SK-N-SH treated with all-trans-retinoic acid at 6 μM for 48 hours (cell line): ENCODE results near the gene MAPK7.

Experiments
- ATAC-seq: fragments of 200-7000 bp; cut with Tn5 transposase; 3 replicates; pipeline ENCODE4 v1.9.1; 2020; ENCODE audit warnings: mild to moderate bottlenecking, moderate library complexity
- ARNTL ChIP-seq: fragments of 450-650 bp; formaldehyde crosslinking; IDR thresholded peaks from 2 replicates; pipeline ENCODE4 v1.5.0; 2020; ENCODE audit warnings: low read depth, mild to moderate bottlenecking, moderate library complexity, borderline replicate concordance
- BACH2 ChIP-seq: fragments of 250-450 bp; sonication (Bioruptor Pico); IDR thresholded peaks from 2 replicates; pipeline ENCODE4 v1.9.0; 2021; ENCODE audit warnings: mild to moderate bottlenecking, borderline replicate concordance
- CSDC2 ChIP-seq: fragments of 250-450 bp; sonication (Bioruptor Pico); IDR thresholded peaks from 2 replicates; pipeline ENCODE4 v1.5.0; 2020; ENCODE audit warnings: mild to moderate bottlenecking, moderate library complexity
- ISL1 ChIP-seq: fragments of 250-450 bp; sonication (Bioruptor Pico); IDR thresholded peaks from 2 replicates; pipeline ENCODE4 v2.1.2; 2022; ENCODE audit warnings: mild to moderate bottlenecking, moderate library complexity
- OSR1 ChIP-seq: fragments of 250-450 bp; sonication (Bioruptor Pico); IDR thresholded peaks from 2 replicates; pipeline ENCODE4 v1.8.0; 2022; ENCODE audit warnings: moderate library complexity, mild to moderate bottlenecking, inconsistent platforms
- PPARA ChIP-seq: fragments of 250-450 bp; sonication (Bioruptor Pico); IDR thresholded peaks from 2 replicates; pipeline ENCODE4 v1.5.0; 2020; ENCODE audit warnings: mild to moderate bottlenecking, borderline replicate concordance
- RARB ChIP-seq: fragments of 250-450 bp; sonication (Bioruptor Pico); IDR thresholded peaks from 2 replicates; pipeline ENCODE4 v1.8.0; 2021; ENCODE audit warnings: mild to moderate bottlenecking, moderate library complexity
- SNAI2 ChIP-seq: fragments of 250-450 bp; sonication (Bioruptor Pico); IDR thresholded peaks from 2 replicates; pipeline ENCODE4 v1.5.0; 2020; ENCODE audit warnings: mild to moderate bottlenecking, moderate library complexity
- TCF4 ChIP-seq: fragments of 250-450 bp; sonication (Bioruptor Pico); IDR thresholded peaks from 2 replicates; pipeline ENCODE4 v1.8.0; 2021; ENCODE audit warnings: mild to moderate bottlenecking, moderate library complexity, borderline replicate concordance
- TOX ChIP-seq: fragments of 250-450 bp; sonication (Bioruptor Pico); IDR thresholded peaks from 2 replicates; pipeline ENCODE4 v1.8.0; 2021; ENCODE audit warnings: mild to moderate bottlenecking, moderate library complexity, borderline replicate concordance
- ZC3H10 ChIP-seq: fragments of 250-450 bp; sonication (Bioruptor Pico); IDR thresholded peaks from 2 replicates; pipeline ENCODE4 v1.5.1; 2021; ENCODE audit warnings: mild to moderate bottlenecking, moderate library complexity
- ZFP3 ChIP-seq: fragments of 250-450 bp; sonication (Bioruptor Pico); IDR thresholded peaks from 2 replicates; pipeline ENCODE4 v1.5.0; 2020; ENCODE audit warnings: mild to moderate bottlenecking, moderate library complexity
- ZFP30 ChIP-seq: fragments of 450-650 bp; formaldehyde crosslinking; IDR thresholded peaks from 2 replicates; pipeline ENCODE4 v1.5.0; 2022; ENCODE audit warnings: mild to moderate bottlenecking, moderate library complexity
- ZNF565 ChIP-seq: fragments of 450-650 bp; formaldehyde crosslinking; conservative IDR thresholded peaks from 2 replicates; pipeline ENCODE4 v1.5.0; 2020; ENCODE audit warnings: low read depth, mild to moderate bottlenecking, moderate library complexity
- ZNF70 ChIP-seq: fragments of 450-650 bp; formaldehyde crosslinking; IDR thresholded peaks from 2 replicates; pipeline ENCODE4 v1.5.0; 2020; ENCODE audit warnings: mild to moderate bottlenecking, moderate library complexity
- ZNF8 ChIP-seq: fragments of 450-650 bp; formaldehyde crosslinking; IDR thresholded peaks from 2 replicates; pipeline ENCODE4 v1.5.0; 2020; ENCODE audit warnings: mild to moderate bottlenecking, moderate library complexity
- TF ChIP-seq, protein P1 (sequence below): fragments of 250-450 bp; sonication (Bioruptor Pico); IDR thresholded peaks from 2 replicates; pipeline ENCODE4 v1.8.0; 2021; ENCODE audit warnings: low read depth, mild to moderate bottlenecking, moderate library complexity, borderline replicate concordance
- TF ChIP-seq, protein P2 (sequence below): fragments of 250-450 bp; sonication (Bioruptor Pico); IDR thresholded peaks from 2 replicates; pipeline ENCODE4 v1.5.1; 2021; ENCODE audit warnings: mild to moderate bottlenecking, moderate library complexity
- TF ChIP-seq, protein P3 (sequence below): fragments of 250-450 bp; sonication (Bioruptor Pico); IDR thresholded peaks from 2 replicates; pipeline ENCODE4 v1.5.0; 2020; ENCODE audit warnings: mild to moderate bottlenecking, moderate library complexity

MAPK7 gene

DNA sequence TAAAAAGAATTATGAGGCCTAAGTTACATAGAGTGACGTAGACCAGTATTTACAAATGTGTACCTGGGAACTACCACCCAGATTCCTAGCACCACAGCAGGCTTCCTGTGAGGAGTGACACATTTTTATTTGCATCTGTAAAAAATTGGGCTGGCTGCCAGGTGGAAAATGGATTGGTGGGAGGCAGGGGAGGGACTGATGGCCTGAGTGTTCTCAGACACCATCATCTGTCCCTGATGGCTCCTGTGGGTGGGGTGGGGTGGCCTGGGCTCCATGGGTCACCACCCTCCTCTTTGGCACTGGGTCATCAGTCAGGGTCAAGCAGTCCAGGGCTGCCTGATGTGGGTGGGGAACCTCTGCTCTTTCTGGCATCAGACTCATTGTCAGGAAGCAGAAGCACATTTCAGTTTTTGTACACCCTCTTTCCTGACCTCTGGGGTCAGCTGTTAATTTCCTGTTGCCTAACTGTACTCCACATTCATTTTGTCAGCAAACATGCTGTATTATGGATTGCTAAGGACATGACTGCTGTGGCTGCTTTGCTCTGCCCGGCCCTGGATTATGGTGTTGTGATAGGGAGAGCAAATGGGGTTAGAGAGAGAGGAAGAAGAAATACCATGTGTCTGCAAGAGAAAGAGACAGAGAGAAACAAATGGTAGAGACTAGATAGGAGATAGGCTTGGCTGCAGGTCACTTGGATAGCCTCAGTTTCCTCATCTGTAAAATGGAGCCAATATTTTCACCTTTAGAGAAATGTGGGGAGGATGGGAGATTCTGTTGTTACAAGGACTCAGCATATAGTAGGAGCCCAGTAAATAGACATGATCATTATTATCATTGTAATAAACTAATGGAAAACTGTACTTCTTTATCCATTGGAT, 20.2 kb downstream of the MAPK7 start (continued):
- TF ChIP-seq BACH2 (CRISPR knock-in tag) (no peak), ZFP3 (CRISPR knock-in tag) (no peak), RARB (no peak)
- TF ChIP-seq, all 23 proteins: peak for 0

DNA sequence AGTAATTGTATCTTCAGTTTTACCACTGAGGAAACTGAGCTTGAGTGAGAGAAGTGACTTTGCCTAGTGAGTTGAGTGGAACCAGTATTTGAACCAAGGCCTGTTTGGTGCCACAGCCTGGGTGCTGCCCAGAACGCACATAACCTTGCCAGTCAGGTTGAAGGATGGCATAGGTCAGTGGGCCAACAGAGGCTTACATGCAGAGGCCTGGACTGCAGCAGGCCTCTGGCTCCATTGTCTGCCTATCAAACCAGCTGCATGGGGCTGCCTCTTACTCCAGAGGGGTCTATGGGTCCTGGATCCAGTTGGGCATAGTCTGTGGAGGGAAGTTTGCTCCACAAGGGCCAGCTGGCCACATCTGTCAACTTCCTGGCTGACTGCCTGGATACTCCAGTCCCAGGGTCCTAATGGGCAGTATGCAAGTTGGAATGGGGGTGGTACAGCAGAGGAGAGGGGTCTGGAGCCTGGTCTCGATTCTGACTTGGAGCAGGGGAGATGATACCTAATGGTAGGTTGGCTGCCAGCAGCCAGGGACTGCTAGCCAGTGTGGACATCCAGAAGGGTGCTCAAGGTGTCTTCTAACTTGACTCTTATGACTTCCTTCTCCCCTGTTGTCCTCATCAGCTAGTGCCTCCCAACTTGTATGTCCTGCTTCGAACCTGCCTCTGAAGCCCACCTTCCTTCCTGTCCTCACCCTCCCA, 21.6 kb downstream of the MAPK7 start:
- TF ChIP-seq ISL1 (CRISPR knock-in tag) (no peak), PPARA (CRISPR knock-in tag) (no peak), CSDC2 (CRISPR knock-in tag) (no peak), ZNF8 (CRISPR knock-in tag) (no peak), TOX (CRISPR knock-in tag) (no peak), ZC3H10 (CRISPR knock-in tag) (no peak), SNAI2 (CRISPR knock-in tag) (no peak), ARNTL (CRISPR knock-in tag) (no peak), OSR1 (CRISPR knock-in tag) (no peak), ZFP30 (no peak)
- TF ChIP-seq, protein P1, sequence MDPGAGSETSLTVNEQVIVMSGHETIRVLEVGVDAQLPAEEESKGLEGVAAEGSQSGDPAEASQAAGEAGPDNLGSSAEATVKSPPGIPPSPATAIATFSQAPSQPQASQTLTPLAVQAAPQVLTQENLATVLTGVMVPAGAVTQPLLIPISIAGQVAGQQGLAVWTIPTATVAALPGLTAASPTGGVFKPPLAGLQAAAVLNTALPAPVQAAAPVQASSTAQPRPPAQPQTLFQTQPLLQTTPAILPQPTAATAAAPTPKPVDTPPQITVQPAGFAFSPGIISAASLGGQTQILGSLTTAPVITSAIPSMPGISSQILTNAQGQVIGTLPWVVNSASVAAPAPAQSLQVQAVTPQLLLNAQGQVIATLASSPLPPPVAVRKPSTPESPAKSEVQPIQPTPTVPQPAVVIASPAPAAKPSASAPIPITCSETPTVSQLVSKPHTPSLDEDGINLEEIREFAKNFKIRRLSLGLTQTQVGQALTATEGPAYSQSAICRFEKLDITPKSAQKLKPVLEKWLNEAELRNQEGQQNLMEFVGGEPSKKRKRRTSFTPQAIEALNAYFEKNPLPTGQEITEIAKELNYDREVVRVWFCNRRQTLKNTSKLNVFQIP (CRISPR knock-in tag) = no peak
- TF ChIP-seq, protein P2, sequence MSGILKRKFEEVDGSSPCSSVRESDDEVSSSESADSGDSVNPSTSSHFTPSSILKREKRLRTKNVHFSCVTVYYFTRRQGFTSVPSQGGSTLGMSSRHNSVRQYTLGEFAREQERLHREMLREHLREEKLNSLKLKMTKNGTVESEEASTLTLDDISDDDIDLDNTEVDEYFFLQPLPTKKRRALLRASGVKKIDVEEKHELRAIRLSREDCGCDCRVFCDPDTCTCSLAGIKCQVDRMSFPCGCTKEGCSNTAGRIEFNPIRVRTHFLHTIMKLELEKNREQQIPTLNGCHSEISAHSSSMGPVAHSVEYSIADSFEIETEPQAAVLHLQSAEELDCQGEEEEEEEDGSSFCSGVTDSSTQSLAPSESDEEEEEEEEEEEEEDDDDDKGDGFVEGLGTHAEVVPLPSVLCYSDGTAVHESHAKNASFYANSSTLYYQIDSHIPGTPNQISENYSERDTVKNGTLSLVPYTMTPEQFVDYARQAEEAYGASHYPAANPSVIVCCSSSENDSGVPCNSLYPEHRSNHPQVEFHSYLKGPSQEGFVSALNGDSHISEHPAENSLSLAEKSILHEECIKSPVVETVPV = no peak
- ATAC-seq = no peak

DNA sequence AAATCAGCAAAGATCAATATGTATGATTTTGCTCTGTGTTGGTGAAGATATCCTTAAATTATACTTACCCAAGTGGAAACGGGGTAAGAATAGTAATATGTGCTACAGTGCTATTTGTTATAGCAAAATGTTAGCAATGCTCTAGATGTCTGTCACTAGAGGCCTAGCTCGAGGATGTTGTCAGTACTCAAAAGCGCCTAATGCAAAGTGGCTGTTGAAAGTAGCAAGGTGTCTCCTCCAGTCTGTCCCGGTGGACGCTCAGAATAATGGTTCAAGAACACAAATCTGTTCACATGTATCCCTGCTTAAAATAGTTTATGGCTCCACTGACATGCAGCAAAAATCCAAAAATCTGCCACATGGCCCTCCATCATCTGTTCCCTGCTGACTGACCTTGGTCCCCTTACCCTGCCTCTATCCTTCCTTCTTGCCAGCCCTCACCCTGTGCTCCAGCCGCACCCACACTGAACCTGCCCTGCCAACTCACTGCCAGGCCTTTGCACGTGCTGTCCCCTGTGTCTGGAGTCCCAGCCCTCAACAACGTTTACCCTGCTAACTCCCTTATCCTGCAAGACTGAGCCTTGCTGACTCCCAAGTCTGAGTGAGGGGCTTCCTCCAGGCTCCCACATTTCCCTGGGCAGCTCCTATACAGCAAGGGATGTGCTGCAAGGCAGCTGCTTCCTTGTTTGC, 23.2 kb downstream of the MAPK7 start:
- peak; percentile 52 for ATAC-seq
- TF ChIP-seq PPARA (CRISPR knock-in tag) (no peak), TCF4 (CRISPR knock-in tag) (no peak), ISL1 (CRISPR knock-in tag) (no peak), ZNF565 (CRISPR knock-in tag) (no peak), ZC3H10 (CRISPR knock-in tag) (no peak), BACH2 (CRISPR knock-in tag) (no peak), SNAI2 (CRISPR knock-in tag) (no peak), ZNF70 (CRISPR knock-in tag) (no peak)
- TF ChIP-seq, protein P2 = no peak
- TF ChIP-seq, protein P3, sequence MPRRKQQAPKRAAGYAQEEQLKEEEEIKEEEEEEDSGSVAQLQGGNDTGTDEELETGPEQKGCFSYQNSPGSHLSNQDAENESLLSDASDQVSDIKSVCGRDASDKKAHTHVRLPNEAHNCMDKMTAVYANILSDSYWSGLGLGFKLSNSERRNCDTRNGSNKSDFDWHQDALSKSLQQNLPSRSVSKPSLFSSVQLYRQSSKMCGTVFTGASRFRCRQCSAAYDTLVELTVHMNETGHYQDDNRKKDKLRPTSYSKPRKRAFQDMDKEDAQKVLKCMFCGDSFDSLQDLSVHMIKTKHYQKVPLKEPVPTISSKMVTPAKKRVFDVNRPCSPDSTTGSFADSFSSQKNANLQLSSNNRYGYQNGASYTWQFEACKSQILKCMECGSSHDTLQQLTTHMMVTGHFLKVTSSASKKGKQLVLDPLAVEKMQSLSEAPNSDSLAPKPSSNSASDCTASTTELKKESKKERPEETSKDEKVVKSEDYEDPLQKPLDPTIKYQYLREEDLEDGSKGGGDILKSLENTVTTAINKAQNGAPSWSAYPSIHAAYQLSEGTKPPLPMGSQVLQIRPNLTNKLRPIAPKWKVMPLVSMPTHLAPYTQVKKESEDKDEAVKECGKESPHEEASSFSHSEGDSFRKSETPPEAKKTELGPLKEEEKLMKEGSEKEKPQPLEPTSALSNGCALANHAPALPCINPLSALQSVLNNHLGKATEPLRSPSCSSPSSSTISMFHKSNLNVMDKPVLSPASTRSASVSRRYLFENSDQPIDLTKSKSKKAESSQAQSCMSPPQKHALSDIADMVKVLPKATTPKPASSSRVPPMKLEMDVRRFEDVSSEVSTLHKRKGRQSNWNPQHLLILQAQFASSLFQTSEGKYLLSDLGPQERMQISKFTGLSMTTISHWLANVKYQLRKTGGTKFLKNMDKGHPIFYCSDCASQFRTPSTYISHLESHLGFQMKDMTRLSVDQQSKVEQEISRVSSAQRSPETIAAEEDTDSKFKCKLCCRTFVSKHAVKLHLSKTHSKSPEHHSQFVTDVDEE (CRISPR knock-in tag) = no peak
